ENCODE data around the gene TADA3.

- TF ChIP-seq POLR2AphosphoS5 (IDR thresholded peaks at IDR 0.05; ENCODE audit: low read depth, low read length) = no peak
- TF ChIP-seq POLR2A (IDR thresholded peaks at IDR 0.05; ENCODE audit: low read depth, low read length) = no peak
- TF ChIP-seq TAF1 (IDR thresholded peaks at IDR 0.05; ENCODE audit: borderline replicate concordance, low read depth, low read length) = no peak
Measured at GRCh38 chr3:9750556-9751411, 41.5 kb downstream of the TADA3 start.
